GM12801 (cell line): ENCODE data around the gene COL4A2.

ENCODE experiments used
- CTCF ChIP-seq: IDR thresholded peaks from one replicate; pipeline ENCODE4 v1.5.1; 2011; ENCODE audit warnings: control low read depth; ENCODE audit not compliant: insufficient read length; ENCODE audit errors: extremely low read depth

COL4A2 gene

GRCh38 chr13:110336108-110336507 is 29.0 kb downstream of the COL4A2 start:
- TF ChIP-seq CTCF = no peak

GRCh38 chr13:110336681-110337080 is 29.6 kb downstream of the COL4A2 start:
- no peak for TF ChIP-seq CTCF

GRCh38 chr13:110337247-110337646 is 30.2 kb downstream of the COL4A2 start:
- no peak for TF ChIP-seq CTCF

- TF ChIP-seq CTCF = no peak
Observed at GRCh38 chr13:110338441-110339101, 31.5 kb downstream of the COL4A2 start.

GRCh38 chr13:110339263-110339662 is 32.2 kb downstream of the COL4A2 start:
- TF ChIP-seq CTCF = no peak

GRCh38 chr13:110339975-110340550 is 33.0 kb downstream of the COL4A2 start:
- TF ChIP-seq CTCF = no peak

- no peak for TF ChIP-seq CTCF
Observed at GRCh38 chr13:110340812-110341444, 33.8 kb downstream of the COL4A2 start.
